OCI-LY3 (cell line): ENCODE data around the gene LPIN2.

ENCODE experiments used
- CTCF ChIP-seq: fragments of 200-600, 300-600 bp; sonication (generic); IDR thresholded peaks from 2 replicates; pipeline ENCODE4 v1.5.1; 2014; ENCODE audit warnings: antibody characterized with exemption, low read length, low read depth
- EZH2phosphoT487 ChIP-seq: fragments of 200-600 bp; shearing (Covaris generic); IDR thresholded peaks from 2 replicates; pipeline ENCODE4 v1.6.1; 2018; ENCODE audit warnings: antibody characterized with exemption, mixed run types, low read depth

GRCh38 chr18:2968606-2969005 lies 44.3 kb downstream of the LPIN2 start:
- TF ChIP-seq CTCF (no peak), EZH2phosphoT487 (no peak)
